ENCODE measurements around the gene CDH13. TPM values are rescaled to one million over a fixed set of nuclear protein-coding genes. Genes with fewer than 3 reads are reported as not detected.

The CDH13 gene
- total and polyA plus RNA-seq, 10 of the 15 experiments (the other 5 are each of a cell fraction or from before 2014, with no cell fraction given): under 0.01 to 0.05 TPM; not detected in 8

- intact Hi-C loops (cut with micrococcal nuclease; ENCODE audit: unreplicated experiment): no loop called here
- no TSS peak for BruUV-seq (replicated peaks)
- ChIA-PET SMC1A (ENCODE audit: uncharacterized antibody, unreplicated experiment) (interaction anchor here (0.8 kb wide), 1 partner anchor 30 kb away, joined by 3 read pairs; no protein-coding TSS in a partner anchor), CTCF (no interaction called here), RAD21 (ENCODE audit: unreplicated experiment) (no interaction called here), POLR2A (no interaction called here)
- Histone ChIP-seq H3K4me3 (no peak overlapping the region), H3K27me3 (replicated peaks in 1 of 2; ENCODE audit: control insufficient read depth in 2 of 2, insufficient read depth in 2 of 2, low read length in 1 of 2) (no peaks in the 10 kb centered on the region), H3K4me2 (ENCODE audit: control insufficient read depth, insufficient read depth) (no peak overlapping the region), H3K9me3 (replicated peaks; ENCODE audit: control insufficient read depth, insufficient read depth, low read length) (no peaks in the 10 kb centered on the region), H3K9ac (ENCODE audit: control insufficient read depth, insufficient read depth, low read length) (no peak overlapping the region), H3K36me3 (ENCODE audit: control insufficient read depth in 2 of 2, insufficient read depth in 2 of 2, low read length in 1 of 2) (no peaks in the 10 kb centered on the region), H3K4me1 (ENCODE audit: control insufficient read depth, insufficient read depth, low read length) (no peaks in the 10 kb centered on the region), H3K27ac (ENCODE audit: control insufficient read depth, insufficient read depth) (no peak overlapping the region), H4K20me1 (ENCODE audit: control insufficient read depth, insufficient read depth) (no peaks in the 10 kb centered on the region), H2AFZ (ENCODE audit: control insufficient read depth, low read depth, low read length) (no peak overlapping the region), H3K79me2 (ENCODE audit: control insufficient read depth, insufficient read depth, low read length) (no peaks in the 10 kb centered on the region)
- in situ Hi-C loops (cut with MboI): loop anchor here (10.0 kb wide), 1 partner anchor 56 kb away; no protein-coding TSS in a partner anchor
- TF ChIP-seq MTA2 (IDR thresholded peaks at IDR 0.05; ENCODE audit: low read depth): no peak
- TF ChIP-seq PBX3 (IDR thresholded peaks at IDR 0.05; ENCODE audit: insufficient replicate concordance, low read depth, low read length): no peak
- no peak for TF ChIP-seq RELA (IDR thresholded peaks at IDR 0.05; ENCODE audit: borderline replicate concordance, partially characterized antibody)
- TF ChIP-seq BHLHE40 (IDR thresholded peaks at IDR 0.05; ENCODE audit: borderline replicate concordance in 1 of 2, low read depth in 2 of 2, low read length in 1 of 2): no peak
- no peak for TF ChIP-seq TCF12 (IDR thresholded peaks at IDR 0.05; ENCODE audit: low read depth, low read length)
- TF ChIP-seq HDGF (IDR thresholded peaks at IDR 0.05): no peak
- TF ChIP-seq CREB1 (IDR thresholded peaks at IDR 0.05; ENCODE audit: low read depth): no peak
- TF ChIP-seq E2F8 (IDR thresholded peaks at IDR 0.05; ENCODE audit: low read depth, partially characterized antibody): no peak
- TF ChIP-seq NBN (IDR thresholded peaks at IDR 0.05): no peak
- no peak for TF ChIP-seq JUNB (IDR thresholded peaks at IDR 0.05)
- TF ChIP-seq EED (IDR thresholded peaks at IDR 0.05; ENCODE audit: low read depth): no peak
- TF ChIP-seq GATAD2B (conservative IDR thresholded peaks at IDR 0.05; ENCODE audit: low read depth): no peak
- TF ChIP-seq POLR2A (IDR thresholded peaks at IDR 0.05; ENCODE audit: low read depth, low read length): no peak
- no peak for TF ChIP-seq CEBPB (IDR thresholded peaks at IDR 0.05; ENCODE audit: borderline replicate concordance in 1 of 2, low read depth in 2 of 2, low read length in 2 of 2)
- no peak for TF ChIP-seq KLF5 (IDR thresholded peaks at IDR 0.05; ENCODE audit: partially characterized antibody)
- TF ChIP-seq TAF1 (IDR thresholded peaks at IDR 0.05; ENCODE audit: borderline replicate concordance, low read depth, low read length): no peak
- no peak for TF ChIP-seq YY1 (IDR thresholded peaks at IDR 0.05; ENCODE audit: low read depth, low read length)
- FAIRE-seq (no peak), DNase-seq (ENCODE audit: low read depth, low spot score) (no peak), ATAC-seq (no peak)
- WGBS (ENCODE audit: insufficient coverage, insufficient replicate concordance, low lambda C conversion rate, missing lambda C conversion rate): 0% methylated on average over 1 of the region's 2 CpGs
Observed at GRCh38 chr16:83271123-83271522, 644.4 kb downstream of the CDH13 start.
